ENCODE measurements around the gene AKAP3. TPM values are rescaled to one million over a fixed set of nuclear protein-coding genes. Genes with fewer than 3 reads are reported as not detected.

AKAP3 gene
- total and polyA plus RNA-seq, 2 donors (not counting 3 experiments of a cell fraction or from before 2014, with no cell fraction given): 0.18 to 0.62 TPM

DNA sequence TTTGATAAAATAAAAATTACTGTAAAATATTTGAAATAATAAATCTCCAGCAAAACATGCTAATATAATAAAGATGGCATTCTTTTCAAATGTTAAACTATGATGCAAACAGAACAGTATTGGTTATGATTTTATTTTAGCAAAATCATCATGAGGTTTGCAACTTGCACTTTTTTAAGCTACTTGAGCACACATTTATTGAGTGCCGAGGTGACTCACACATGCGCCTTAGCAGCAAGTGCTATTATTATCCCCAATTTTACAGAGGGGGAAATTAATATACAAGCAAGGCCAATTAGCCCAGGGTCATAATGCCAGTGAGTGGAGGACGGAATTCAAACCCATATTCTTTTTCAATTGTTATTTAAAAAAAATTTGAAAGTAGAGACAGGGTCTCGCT lies 79.6 kb downstream of the AKAP3 start:
- BruUV-seq (replicated peaks): no TSS peak
- Histone ChIP-seq H3K79me2 (ENCODE audit: control insufficient read depth, insufficient read depth, low read length) (no peaks in the 10 kb centered on the region), H3K36me3 (ENCODE audit: control insufficient read depth in 2 of 2, extremely low read depth in 1 of 2, insufficient read depth in 2 of 2, low read length in 2 of 2) (no peaks in the 10 kb centered on the region), H4K20me1 (replicated peaks; ENCODE audit: control insufficient read depth, extremely low read depth, insufficient read depth, low read length) (no peaks in the 10 kb centered on the region), H2AFZ (ENCODE audit: low read depth, low read length) (no peak overlapping the region), H3K9me3 (replicated peaks; ENCODE audit: control insufficient read depth, insufficient read depth, low read length) (no peaks in the 10 kb centered on the region), H3K4me1 (ENCODE audit: control insufficient read depth, extremely low read depth, insufficient read depth, low read length) (peaks cover 12% of the 10 kb centered on the region), H3K4me2 (ENCODE audit: insufficient read depth, low read length) (no peak overlapping the region), H3K4me3 (replicated peaks in 1 of 3; ENCODE audit: insufficient read depth in 1 of 3, low read depth in 1 of 3, low read length in 3 of 3) (no peak overlapping the region), H3K9ac (replicated peaks; ENCODE audit: extremely low read depth, insufficient read depth, low read length) (no peak overlapping the region), H3K27ac (ENCODE audit: insufficient read depth, low read depth, low read length) (no peak overlapping the region), H3K9me1 (replicated peaks; ENCODE audit: control insufficient read depth, extremely low read depth, insufficient read depth, low read length) (no peaks in the 10 kb centered on the region), H3K27me3 (ENCODE audit: control insufficient read depth in 2 of 2, insufficient read depth in 2 of 2, low read length in 2 of 2) (no peaks in the 10 kb centered on the region)
- FAIRE-seq: no peak
- no peak for DNase-seq (ENCODE audit: low read depth, low spot score)
- ChIA-PET POLR2A (no interaction called here), CTCF (no interaction called here)
- dilution Hi-C loops (cut with MboI; ENCODE audit: extremely low pct_ligation_motif_present, low sequenced_read_pairs) (no loop called here), intact Hi-C loops (cut with micrococcal nuclease) (no loop called here)
- no peak for TF ChIP-seq FOS (IDR thresholded peaks at IDR 0.05; ENCODE audit: borderline replicate concordance, insufficient read depth, low read length)
- no peak for TF ChIP-seq POLR2A (IDR thresholded peaks at IDR 0.05; ENCODE audit: low read depth, low read length)
- TF ChIP-seq GATA2 (IDR thresholded peaks at IDR 0.05; ENCODE audit: insufficient read depth, insufficient read length, low read depth, low read length): no peak

DNA sequence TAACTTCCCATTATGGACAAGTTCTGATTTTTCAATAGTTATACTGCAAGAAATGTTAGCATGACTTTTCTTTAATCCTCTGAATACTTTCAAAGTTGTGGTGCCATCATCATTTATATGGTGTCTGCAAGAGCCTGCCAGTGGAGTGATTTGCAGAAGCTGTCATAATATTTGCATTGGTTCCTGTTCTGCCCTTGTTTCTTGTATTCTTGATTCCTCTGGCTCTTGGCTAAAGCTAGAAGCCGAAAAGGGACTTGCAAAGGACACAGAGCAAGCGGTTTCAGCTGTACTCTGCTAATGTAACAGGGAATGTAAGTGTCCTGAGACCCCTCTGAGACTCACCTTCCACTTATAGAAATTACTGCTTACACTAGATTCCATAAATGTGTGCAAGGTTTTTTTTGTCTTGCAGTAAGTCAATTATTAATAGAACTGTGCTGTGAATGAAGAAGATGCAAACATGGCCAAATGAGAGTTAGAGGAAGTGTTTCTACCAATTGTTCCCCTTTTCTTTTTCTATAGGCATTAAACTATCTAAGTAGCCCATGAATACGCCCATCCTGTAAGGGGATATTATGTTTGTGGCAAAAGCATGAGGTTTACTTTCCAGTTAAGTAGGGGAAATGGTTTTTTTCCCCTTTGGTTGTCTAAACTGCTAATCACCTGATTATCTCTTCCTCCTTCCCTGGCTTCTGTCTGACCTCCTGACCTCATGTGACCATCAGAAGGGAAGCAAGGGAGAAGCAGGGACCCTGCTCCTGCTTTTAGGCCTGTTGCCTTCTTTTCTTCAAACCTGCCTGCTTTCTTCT lies 81.6 kb downstream of the AKAP3 start:
- FAIRE-seq: no peak
- dilution Hi-C loops (cut with MboI; ENCODE audit: extremely low pct_ligation_motif_present, low sequenced_read_pairs): no loop called here
- CTCF ChIA-PET: no interaction called here

More for the DNA sequence above, 81.6 kb downstream of the AKAP3 start:
- no peak overlapping the region for H3K4me2 ChIP-seq (ENCODE audit: insufficient read depth, low read length)
- H3K79me2 ChIP-seq (ENCODE audit: control insufficient read depth, insufficient read depth, low read length): no peaks in the 10 kb centered on the region
- POLR2A ChIA-PET: no interaction called here
- TF ChIP-seq MYC (IDR thresholded peaks at IDR 0.05; ENCODE audit: low read depth, low read length) (no peak), GATA2 (IDR thresholded peaks at IDR 0.05; ENCODE audit: insufficient read depth, insufficient read length, low read depth, low read length) (no peak), FOS (IDR thresholded peaks at IDR 0.05; ENCODE audit: borderline replicate concordance, insufficient read depth, low read length) (no peak), EZH2 (IDR thresholded peaks at IDR 0.05; ENCODE audit: borderline replicate concordance, low read depth, low read length, severe bottlenecking) (no peak), POLR2AphosphoS5 (IDR thresholded peaks at IDR 0.05; ENCODE audit: insufficient read depth, low read depth, low read length) (no peak), POLR2A (IDR thresholded peaks at IDR 0.05; ENCODE audit: low read depth, low read length) (no peak), CTCF (IDR thresholded peaks at IDR 0.05; ENCODE audit: extremely low read depth in 1 of 2, insufficient read depth in 1 of 2, low read depth in 1 of 2, low read length in 2 of 2) (no peak), JUN (IDR thresholded peaks at IDR 0.05; ENCODE audit: borderline replicate concordance, insufficient read depth, insufficient read length, low read depth) (no peak)
- TF ChIP-seq, protein P1, sequence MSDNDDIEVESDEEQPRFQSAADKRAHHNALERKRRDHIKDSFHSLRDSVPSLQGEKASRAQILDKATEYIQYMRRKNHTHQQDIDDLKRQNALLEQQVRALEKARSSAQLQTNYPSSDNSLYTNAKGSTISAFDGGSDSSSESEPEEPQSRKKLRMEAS (IDR thresholded peaks at IDR 0.05; ENCODE audit: insufficient read depth, insufficient read length): no peak
- peaks cover 6% of the 10 kb centered on the region for H3K4me1 ChIP-seq (ENCODE audit: control insufficient read depth, extremely low read depth, insufficient read depth, low read length)
- BruUV-seq (replicated peaks): no TSS peak
- H2AFZ ChIP-seq (ENCODE audit: low read depth, low read length): no peak overlapping the region
- DNase-seq (ENCODE audit: low read depth, low spot score): no peak
- H3K36me3 ChIP-seq (ENCODE audit: control insufficient read depth in 2 of 2, extremely low read depth in 1 of 2, insufficient read depth in 2 of 2, low read length in 2 of 2): no peaks in the 10 kb centered on the region
- no peaks in the 10 kb centered on the region for H3K27me3 ChIP-seq (ENCODE audit: control insufficient read depth in 2 of 2, insufficient read depth in 2 of 2, low read length in 2 of 2)
- H3K4me3 ChIP-seq (replicated peaks in 1 of 3; ENCODE audit: insufficient read depth in 1 of 3, low read depth in 1 of 3, low read length in 3 of 3): no peak overlapping the region
- no peaks in the 10 kb centered on the region for H4K20me1 ChIP-seq (replicated peaks; ENCODE audit: control insufficient read depth, extremely low read depth, insufficient read depth, low read length)
- H3K27ac ChIP-seq (ENCODE audit: insufficient read depth, low read depth, low read length): no peak overlapping the region
- H3K9me1 ChIP-seq (replicated peaks; ENCODE audit: control insufficient read depth, extremely low read depth, insufficient read depth, low read length): no peaks in the 10 kb centered on the region
- no peaks in the 10 kb centered on the region for H3K9me3 ChIP-seq (replicated peaks; ENCODE audit: control insufficient read depth, insufficient read depth, low read length)
- H3K9ac ChIP-seq (replicated peaks; ENCODE audit: extremely low read depth, insufficient read depth, low read length): no peak overlapping the region
- intact Hi-C loops (cut with micrococcal nuclease): no loop called here
